Colon (tissue), 2 donors: ENCODE data around the gene FAP.

Source experiments
- FAIRE-seq: peaks from 2 replicates; lab custom pipeline; 2012; peaks lifted over from hg19 to GRCh38; lab: Jason Lieb, UNC
- donor health status: control.
- donor health status: control.

Gene FAP

GRCh38 chr2:162243294-162243693, at the start of gene FAP:
TSS of gene FAP (minus strand) at chr2:162243445. CDS start at chr2:162243327, 118 bp downstream.
- no peak for FAIRE-seq

- peak; percentile 36 for FAIRE-seq
These were observed 48.5 kb upstream of the FAP start for GRCh38 chr2:162291748-162292147.

GRCh38 chr2:162282765-162283425, 39.6 kb upstream of the FAP start:
- no peak for FAIRE-seq

GRCh38 chr2:162280654-162281053, 37.4 kb upstream of the FAP start:
- FAIRE-seq: no peak

- FAIRE-seq: no peak
These were observed 34.1 kb upstream of the FAP start for GRCh38 chr2:162277381-162277780.

GRCh38 chr2:162267996-162268395, 24.8 kb upstream of the FAP start:
- FAIRE-seq: no peak

GRCh38 chr2:162267496-162267895, 24.3 kb upstream of the FAP start:
- FAIRE-seq: no peak

- no peak for FAIRE-seq
These were observed 23.2 kb upstream of the FAP start for GRCh38 chr2:162266460-162266760.

- FAIRE-seq: no peak
These were observed 22.6 kb upstream of the FAP start for GRCh38 chr2:162265666-162266459.

GRCh38 chr2:162261032-162261945, 18.0 kb upstream of the FAP start:
- FAIRE-seq: peak; percentile 33

- no peak for FAIRE-seq
These were observed 15.4 kb upstream of the FAP start for GRCh38 chr2:162258686-162259085.

GRCh38 chr2:162258169-162258568, 14.9 kb upstream of the FAP start:
- FAIRE-seq: no peak

GRCh38 chr2:162257425-162257824, 14.2 kb upstream of the FAP start:
- no peak for FAIRE-seq

- no peak for FAIRE-seq
These were observed 13.3 kb upstream of the FAP start for GRCh38 chr2:162256591-162256991.

GRCh38 chr2:162254236-162254871, 11.1 kb upstream of the FAP start:
- no peak for FAIRE-seq

- no peak for FAIRE-seq
These were observed 10.2 kb upstream of the FAP start for GRCh38 chr2:162253435-162253834.

- no peak for FAIRE-seq
These were observed 8.9 kb upstream of the FAP start for GRCh38 chr2:162252153-162252552.

- no peak for FAIRE-seq
These were observed 2.5 kb upstream of the FAP start for GRCh38 chr2:162245781-162246180.

- FAIRE-seq: no peak
These were observed 1.8 kb upstream of the FAP start for GRCh38 chr2:162245061-162245460.

- no peak for FAIRE-seq
These were observed 1.3 kb upstream of the FAP start for GRCh38 chr2:162244541-162245031.

GRCh38 chr2:162243715-162244114, 470 bp upstream of the FAP start:
- no peak for FAIRE-seq
